Right cardiac atrium (tissue), 5 donors: ENCODE data around the gene FERMT1. TPM values are rescaled to one million over a fixed set of nuclear protein-coding genes. Genes with fewer than 3 reads are reported as not detected.
"Not testable (repeated sequence)": the region's sequence is repeated elsewhere in the genome, so short reads cannot be mapped to it uniquely, and the experiment has no call there.

ENCODE experiments used
- ATAC-seq, 2 donors: fragments of 200-7000 bp; cut with Tn5 transposase; one replicate each; pipeline versions ENCODE4 v1.8.0 to v1.9.1; 2020; ENCODE audit warnings: moderate library complexity in 2 of 2, mild to moderate bottlenecking in 1 of 2
- DNase-seq, 3 donors: peaks; one replicate each; pipeline ENCODE4 v3.0.0-alpha.2; 2020
- H3K27ac ChIP-seq: one replicate; pipeline ENCODE4 v1.5.1; 2013; ENCODE audit warnings: mild to moderate bottlenecking, low read length, control low read depth, moderate library complexity
- H3K27me3 ChIP-seq: one replicate; pipeline ENCODE4 v1.6.1; 2013; ENCODE audit not compliant: control insufficient read depth, insufficient read depth
- H3K4me1 ChIP-seq: one replicate; pipeline ENCODE4 v1.6.1; 2013; ENCODE audit warnings: low read length; ENCODE audit not compliant: control insufficient read depth, insufficient read depth
- H3K4me3 ChIP-seq: one replicate; pipeline ENCODE4 v1.5.1; 2013; ENCODE audit warnings: low read length, control low read depth
- H3K9me3 ChIP-seq: one replicate; pipeline ENCODE4 v1.6.1; 2013; ENCODE audit warnings: low read length; ENCODE audit not compliant: control insufficient read depth
- WGBS: extraction: QIAGEN DNeasy Blood & Tissue Kit; methylation state at CpG from one replicate; pipeline ENCODE4 v1.1.7; 2013; 5-methylcytosine and 5-hydroxymethylcytosine counted together
- intact Hi-C, 4 donors: fragments of 100-400 bp; cut with DNase I; formaldehyde crosslinking; loops; one replicate each; pipeline versions ENCODE4 v1.11.0 to v1.14.0; 2022 to 2023
- polyA plus RNA-seq: library from polyadenylated mRNA; stranded (reverse); fragments of 200-250 nt; gene quantifications from one replicate; pipeline ENCODE4 v1.2.3, GENCODE V29; 2013
- total RNA-seq, 4 donors: library from RNA; stranded (reverse); fragmentation: NEBNext Ultra II Directional; extraction: Animal tissue kit (Norgen Biotek cat#: 25700); gene quantifications; one replicate each; pipeline ENCODE4 v1.2.1, GENCODE V29; 2021
- donor health status: healthy with polysubstance abuse.
- donor health status: DM: no; HTN: yes; CAD: no.
- donor health status: DM: no; HTN: no; CAD: no.
- donor health status: DM: no; HTN: yes; CAD: no; lungs with severe emphysema.
- donor health status: DM: yes; HTN: yes; CAD: no.

FERMT1 gene
- total and polyA plus RNA-seq, 5 donors, result 0.54 to 2.9 (median 1.8) TPM

GRCh38 chr20:6069669-6070068, 53.2 kb downstream of the FERMT1 start:
- 79% methylated on average over 2 of the region's 2 CpGs for WGBS
- intact Hi-C loops, result loop anchor here in 3 of 4 donors (10.0 kb wide), 2 partner anchors 275 to 545 kb away; no protein-coding TSS in a partner anchor
- no peak for ATAC-seq
- no peak for DNase-seq
- no peak overlapping the region for H3K27ac ChIP-seq
- H3K4me3 ChIP-seq, result no peak overlapping the region
- no peaks in the 10 kb centered on the region for H3K9me3 ChIP-seq
- H3K27me3 ChIP-seq, result no peaks in the 10 kb centered on the region
- no peaks in the 10 kb centered on the region for H3K4me1 ChIP-seq

- Histone ChIP-seq H3K4me3 (no peak overlapping the region), H3K4me1 (no peaks in the 10 kb centered on the region), H3K27me3 (no peaks in the 10 kb centered on the region), H3K27ac (no peak overlapping the region), H3K9me3 (no peaks in the 10 kb centered on the region)
- DNase-seq (no peak), ATAC-seq (no peak)
- 78% methylated on average over 4 of the region's 4 CpGs for WGBS
- intact Hi-C loops, result no loop called here
Observed at GRCh38 chr20:6067763-6068318, 55.0 kb downstream of the FERMT1 start.

- Histone ChIP-seq H3K4me1 (no peaks in the 10 kb centered on the region), H3K4me3 (no peak overlapping the region)
- intact Hi-C loops, result no loop called here
Observed at GRCh38 chr20:6066582-6066981, 56.2 kb downstream of the FERMT1 start.

GRCh38 chr20:6061544-6061943, 61.3 kb downstream of the FERMT1 start:
- DNase-seq (no peak), ATAC-seq (no peak)
- H3K4me1 ChIP-seq, result no peaks in the 10 kb centered on the region
- no peak overlapping the region for H3K4me3 ChIP-seq
- no peaks in the 10 kb centered on the region for H3K27me3 ChIP-seq
- WGBS, result 62% methylated on average over 2 of the region's 2 CpGs
- intact Hi-C loops, result loop anchor here in 1 of 4 donors (5.0 kb wide), 1 partner anchor 44 kb away; no protein-coding TSS in a partner anchor
- H3K27ac ChIP-seq, result no peak overlapping the region
- H3K9me3 ChIP-seq, result no peaks in the 10 kb centered on the region

More at GRCh38 chr20:6066582-6066981, 56.2 kb downstream of the FERMT1 start:
- Histone ChIP-seq H3K27ac (no peak overlapping the region), H3K9me3 (no peaks in the 10 kb centered on the region), H3K27me3 (no peaks in the 10 kb centered on the region)
- 73% methylated on average over 3 of the region's 3 CpGs for WGBS
- DNase-seq, result no peak
- no peak for ATAC-seq

- Histone ChIP-seq H3K27me3 (no peaks in the 10 kb centered on the region), H3K27ac (no peak overlapping the region), H3K9me3 (no peaks in the 10 kb centered on the region), H3K4me3 (no peak overlapping the region), H3K4me1 (no peaks in the 10 kb centered on the region)
- DNase-seq (no peak), ATAC-seq (no peak)
- intact Hi-C loops, result loop anchor here in 1 of 4 donors (5.0 kb wide), 1 partner anchor 43 kb away; no protein-coding TSS in a partner anchor
- WGBS, result 58% methylated on average over 6 of the region's 6 CpGs
Observed at GRCh38 chr20:6060213-6060612, 62.6 kb downstream of the FERMT1 start.

- no peak for ATAC-seq
- Histone ChIP-seq H3K4me3 (no peak overlapping the region), H3K27me3 (no peaks in the 10 kb centered on the region), H3K27ac (no peak overlapping the region), H3K9me3 (no peaks in the 10 kb centered on the region), H3K4me1 (peaks cover 3% of the 10 kb centered on the region)
- intact Hi-C loops, result no loop called here
- DNase-seq, result no peak
- 35% methylated on average over 7 of the region's 7 CpGs for WGBS
Observed at GRCh38 chr20:6058684-6059295, 64.0 kb downstream of the FERMT1 start.

- intact Hi-C loops, result no loop called here
- WGBS, result 78% methylated on average over 2 of the region's 2 CpGs
Observed at GRCh38 chr20:6057691-6058090, 65.1 kb downstream of the FERMT1 start.

GRCh38 chr20:6057139-6057538, 65.7 kb downstream of the FERMT1 start:
- intact Hi-C loops, result no loop called here
- no peak for DNase-seq
- no peak overlapping the region for H3K4me3 ChIP-seq
- 99% methylated on average over 2 of the region's 2 CpGs for WGBS
- H3K4me1 ChIP-seq, result peaks cover 3% of the 10 kb centered on the region
- H3K27me3 ChIP-seq, result no peaks in the 10 kb centered on the region
- ATAC-seq, result no peak
- no peaks in the 10 kb centered on the region for H3K9me3 ChIP-seq
- no peak overlapping the region for H3K27ac ChIP-seq

More at GRCh38 chr20:6057691-6058090, 65.1 kb downstream of the FERMT1 start:
- Histone ChIP-seq H3K4me1 (peaks cover 3% of the 10 kb centered on the region), H3K27me3 (no peaks in the 10 kb centered on the region), H3K9me3 (no peaks in the 10 kb centered on the region), H3K4me3 (no peak overlapping the region), H3K27ac (no peak overlapping the region)
- ATAC-seq (no peak), DNase-seq (no peak)

GRCh38 chr20:6055981-6056569, 66.8 kb downstream of the FERMT1 start:
- Histone ChIP-seq H3K9me3 (no peaks in the 10 kb centered on the region), H3K27me3 (no peaks in the 10 kb centered on the region), H3K27ac (no peak overlapping the region), H3K4me1 (peaks cover 3% of the 10 kb centered on the region), H3K4me3 (no peak overlapping the region)
- no peak for DNase-seq
- WGBS, result 88% methylated on average over 9 of the region's 9 CpGs
- intact Hi-C loops, result no loop called here
- ATAC-seq, result no peak

- Histone ChIP-seq H3K9me3 (no peaks in the 10 kb centered on the region), H3K27ac (no peak overlapping the region), H3K4me3 (no peak overlapping the region), H3K4me1 (peaks cover 3% of the 10 kb centered on the region), H3K27me3 (no peaks in the 10 kb centered on the region)
- DNase-seq, result no peak
- 69% methylated on average over 10 of the region's 10 CpGs for WGBS
- ATAC-seq, result peak in 1 of 2 donors; percentile 12
- intact Hi-C loops, result no loop called here
Observed at GRCh38 chr20:6055161-6055783, 67.6 kb downstream of the FERMT1 start.

GRCh38 chr20:6054689-6055051, 68.2 kb downstream of the FERMT1 start:
- H3K4me1 ChIP-seq, DNase-seq, H3K27me3 ChIP-seq, ATAC-seq, H3K9me3 ChIP-seq, H3K27ac ChIP-seq, intact Hi-C loops, H3K4me3 ChIP-seq: not testable (repeated sequence)
- 46% methylated on average over 4 of the region's 4 CpGs for WGBS
